Measurements from ENCODE around the gene KNCN. TPM values are rescaled to one million over a fixed set of nuclear protein-coding genes. Genes with fewer than 3 reads are reported as not detected.

Gene KNCN
- total RNA-seq, 2 donors from 2014 or later = not detected

DNA sequence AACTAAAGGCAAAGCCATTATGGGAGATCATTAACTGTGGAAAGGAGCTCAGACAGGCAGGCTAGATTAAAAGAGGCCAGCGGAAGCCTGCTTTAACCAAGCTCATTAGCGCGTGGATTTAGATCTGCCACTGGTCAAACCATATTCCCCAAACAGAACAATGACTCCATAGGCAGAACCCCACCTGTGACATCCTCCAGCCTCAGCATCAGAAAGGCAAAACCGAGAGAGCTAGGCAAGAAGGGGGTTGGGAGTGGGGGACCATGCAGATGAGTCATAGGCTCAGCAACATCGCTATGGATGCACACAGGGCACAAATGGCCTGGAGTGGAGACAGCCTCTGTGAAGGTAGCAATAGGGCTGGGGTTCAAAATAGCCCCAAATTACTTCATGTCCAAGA lies 32.0 kb upstream of the KNCN start:
- H3K4me1 ChIP-seq (ENCODE audit: control insufficient read depth in 1 of 2, low read depth in 2 of 2) = peaks cover 0 to 6% of the 10 kb centered on the region in 2 donors
- TF ChIP-seq, protein P1, sequence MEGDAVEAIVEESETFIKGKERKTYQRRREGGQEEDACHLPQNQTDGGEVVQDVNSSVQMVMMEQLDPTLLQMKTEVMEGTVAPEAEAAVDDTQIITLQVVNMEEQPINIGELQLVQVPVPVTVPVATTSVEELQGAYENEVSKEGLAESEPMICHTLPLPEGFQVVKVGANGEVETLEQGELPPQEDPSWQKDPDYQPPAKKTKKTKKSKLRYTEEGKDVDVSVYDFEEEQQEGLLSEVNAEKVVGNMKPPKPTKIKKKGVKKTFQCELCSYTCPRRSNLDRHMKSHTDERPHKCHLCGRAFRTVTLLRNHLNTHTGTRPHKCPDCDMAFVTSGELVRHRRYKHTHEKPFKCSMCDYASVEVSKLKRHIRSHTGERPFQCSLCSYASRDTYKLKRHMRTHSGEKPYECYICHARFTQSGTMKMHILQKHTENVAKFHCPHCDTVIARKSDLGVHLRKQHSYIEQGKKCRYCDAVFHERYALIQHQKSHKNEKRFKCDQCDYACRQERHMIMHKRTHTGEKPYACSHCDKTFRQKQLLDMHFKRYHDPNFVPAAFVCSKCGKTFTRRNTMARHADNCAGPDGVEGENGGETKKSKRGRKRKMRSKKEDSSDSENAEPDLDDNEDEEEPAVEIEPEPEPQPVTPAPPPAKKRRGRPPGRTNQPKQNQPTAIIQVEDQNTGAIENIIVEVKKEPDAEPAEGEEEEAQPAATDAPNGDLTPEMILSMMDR (IDR thresholded peaks at IDR 0.05) = no peak
- no peak for DNase-seq (ENCODE audit: low spot score)
- H3K36me3 ChIP-seq = peaks cover 71% of the 10 kb centered on the region
- no peak overlapping the region for H3K27ac ChIP-seq
- no peaks in the 10 kb centered on the region for H3K9me3 ChIP-seq
- no peak overlapping the region for H3K4me3 ChIP-seq
- no peak for ATAC-seq (ENCODE audit: insufficient number of reproducible peaks, low FRiP score, low read depth)
- H3K27me3 ChIP-seq (replicated peaks; ENCODE audit: insufficient read depth) = no peaks in the 10 kb centered on the region

- DNase-seq (ENCODE audit: low spot score) (no peak), ATAC-seq (ENCODE audit: insufficient number of reproducible peaks, low FRiP score, low read depth) (no peak)
Measured at GRCh38 chr1:46582972-46583371, 31.5 kb upstream of the KNCN start.

GRCh38 chr1:46581681-46582455 lies 30.4 kb upstream of the KNCN start:
- DNase-seq (ENCODE audit: low spot score) = no peak

More at GRCh38 chr1:46582972-46583371, 31.5 kb upstream of the KNCN start:
- Histone ChIP-seq H3K27ac (no peak overlapping the region), H3K4me3 (no peak overlapping the region), H3K4me1 (ENCODE audit: control insufficient read depth in 1 of 2, low read depth in 2 of 2) (peaks cover 0 to 6% of the 10 kb centered on the region in 2 donors), H3K27me3 (replicated peaks; ENCODE audit: insufficient read depth) (no peaks in the 10 kb centered on the region), H3K9me3 (no peaks in the 10 kb centered on the region), H3K36me3 (peaks cover 74% of the 10 kb centered on the region)
- TF ChIP-seq, protein P1 (IDR thresholded peaks at IDR 0.05) = no peak

DNA sequence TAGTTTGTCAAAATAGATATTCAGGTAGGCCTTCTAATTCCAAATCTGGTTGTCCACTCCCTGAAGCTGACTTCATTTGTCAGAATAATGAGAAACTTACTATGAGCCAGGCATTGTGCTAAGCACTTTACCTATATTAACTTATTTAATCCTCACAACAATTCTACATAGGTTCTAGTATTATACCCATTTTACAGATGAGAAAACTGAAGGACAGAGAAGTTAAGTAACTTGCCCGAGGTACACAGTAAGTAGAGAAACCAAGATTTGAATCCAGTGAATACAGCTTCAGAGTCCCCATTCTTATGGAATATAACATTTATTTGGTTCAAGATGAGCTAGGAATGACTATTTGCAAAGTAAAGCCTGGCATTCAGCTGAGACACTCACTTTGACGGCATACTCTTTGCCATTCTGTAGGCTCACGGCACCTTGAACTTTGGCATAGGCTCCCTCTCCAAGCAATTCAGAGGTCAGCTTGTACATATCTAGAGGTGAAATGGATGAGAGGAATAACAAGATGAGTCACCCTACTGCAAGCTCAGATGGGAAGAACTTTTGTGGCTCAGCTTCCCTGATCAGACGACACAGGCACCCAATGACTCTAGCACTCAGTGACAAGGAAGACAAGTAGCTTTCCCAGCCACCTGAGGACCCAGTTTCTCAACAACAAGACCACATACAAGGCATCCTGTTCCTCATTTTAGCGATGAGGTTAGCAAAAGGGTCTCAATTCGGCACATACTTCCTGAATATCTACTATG lies 28.9 kb upstream of the KNCN start:
- ATAC-seq (ENCODE audit: insufficient number of reproducible peaks, low FRiP score, low read depth) (no peak), DNase-seq (ENCODE audit: low spot score) (no peak)
- no peaks in the 10 kb centered on the region for H3K9me3 ChIP-seq
- H3K4me3 ChIP-seq = no peak overlapping the region
- H3K27me3 ChIP-seq (replicated peaks; ENCODE audit: insufficient read depth) = no peaks in the 10 kb centered on the region
- TF ChIP-seq, protein P1 (IDR thresholded peaks at IDR 0.05) = no peak
- peaks cover 74% of the 10 kb centered on the region for H3K36me3 ChIP-seq
- H3K27ac ChIP-seq = no peak overlapping the region
- no peaks in the 10 kb centered on the region for H3K4me1 ChIP-seq (ENCODE audit: control insufficient read depth in 1 of 2, low read depth in 2 of 2)

More at GRCh38 chr1:46581681-46582455, 30.4 kb upstream of the KNCN start:
- no peak overlapping the region for H3K4me3 ChIP-seq
- H3K9me3 ChIP-seq = no peaks in the 10 kb centered on the region
- ATAC-seq (ENCODE audit: insufficient number of reproducible peaks, low FRiP score, low read depth) = no peak
- no peak overlapping the region for H3K27ac ChIP-seq
- peaks cover 0 to 6% of the 10 kb centered on the region in 2 donors for H3K4me1 ChIP-seq (ENCODE audit: control insufficient read depth in 1 of 2, low read depth in 2 of 2)
- TF ChIP-seq, protein P1 (IDR thresholded peaks at IDR 0.05) = no peak
- H3K36me3 ChIP-seq = peaks cover 75% of the 10 kb centered on the region
- H3K27me3 ChIP-seq (replicated peaks; ENCODE audit: insufficient read depth) = no peaks in the 10 kb centered on the region

DNA sequence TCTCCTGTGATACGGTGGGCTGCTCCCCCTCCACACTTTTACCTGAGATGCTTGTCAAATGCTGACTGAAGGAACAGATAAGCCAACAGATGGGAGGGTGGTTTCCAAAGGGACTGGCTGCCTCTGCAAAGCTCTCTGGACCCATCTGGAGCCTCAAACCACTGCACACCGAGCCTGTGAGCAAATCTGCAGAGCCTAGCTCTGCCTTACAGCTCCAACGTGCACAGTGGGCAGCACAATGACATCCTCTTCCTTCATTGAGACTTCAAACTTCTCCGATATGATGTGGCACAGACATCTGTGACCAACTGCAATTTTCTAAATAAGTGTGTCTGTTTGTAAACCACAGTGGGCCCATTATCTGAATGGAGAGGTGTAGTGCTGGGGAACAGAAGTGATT lies 26.2 kb upstream of the KNCN start:
- no peak overlapping the region for H3K4me3 ChIP-seq
- peaks cover 15 to 16% of the 10 kb centered on the region in 2 donors for H3K4me1 ChIP-seq (ENCODE audit: control insufficient read depth in 1 of 2, low read depth in 2 of 2)
- DNase-seq (ENCODE audit: low spot score) (no peak), ATAC-seq (ENCODE audit: insufficient number of reproducible peaks, low FRiP score, low read depth) (no peak)
- H3K27ac ChIP-seq = no peak overlapping the region
- TF ChIP-seq, protein P1 (IDR thresholded peaks at IDR 0.05) = no peak
- no peaks in the 10 kb centered on the region for H3K9me3 ChIP-seq
- H3K27me3 ChIP-seq (replicated peaks; ENCODE audit: insufficient read depth) = no peaks in the 10 kb centered on the region
- peaks cover 52% of the 10 kb centered on the region for H3K36me3 ChIP-seq

Data from thoracic aorta (tissue), 2 donors.